Esophagus muscularis mucosa (tissue), 4 donors: ENCODE data around the gene RAB20. TPM values are rescaled to one million over a fixed set of nuclear protein-coding genes. Genes with fewer than 3 reads are reported as not detected.

Experiments used
- DNase-seq: peaks from one replicate; pipeline ENCODE4 v3.0.0-alpha.2; 2017; ENCODE audit errors: extremely low spot score
- H3K27ac ChIP-seq, 4 donors: fragments of 200-600 bp; sonication (generic); replicated peaks in 1 of 4; 1 replicate in 3 of 4; 2 replicates in 1 of 4; pipeline ENCODE4 v1.5.1; 2016 to 2019; ENCODE audit warnings: mild to moderate bottlenecking in 1 of 4
- H3K27me3 ChIP-seq, 4 donors: fragments of 200-600 bp; sonication (generic); one replicate each; pipeline versions ENCODE4 v1.5.1 to v1.6.0; 2016 to 2019
- H3K36me3 ChIP-seq, 4 donors: fragments of 200-600 bp; sonication (generic); one replicate each; pipeline ENCODE4 v1.5.1; 2016 to 2019
- H3K4me1 ChIP-seq, 4 donors: fragments of 200-600 bp; sonication (generic); one replicate each; pipeline ENCODE4 v1.5.1; 2016 to 2019
- H3K4me3 ChIP-seq, 4 donors: fragments of 200-600 bp; sonication (generic); 1 replicate in 2 of 4; 2 replicates in 2 of 4; pipeline ENCODE4 v1.5.1; 2016 to 2019; ENCODE audit warnings: mild to moderate bottlenecking in 4 of 4, moderate library complexity in 1 of 4
- H3K9me3 ChIP-seq, 4 donors: fragments of 200-600 bp; sonication (generic); 1 replicate in 3 of 4; 2 replicates in 1 of 4; pipeline ENCODE4 v1.5.1; 2016 to 2019
- CTCF ChIP-seq, 3 experiments: fragments of 200-600 bp in 2 of 3; fragments of 450-650 bp in 1 of 3; sonication (generic) in 2 of 3; IDR thresholded peaks; one replicate each; pipeline ENCODE4 v1.5.1; 2017 to 2019; ENCODE audit warnings: antibody characterized with exemption in 3 of 3, mild to moderate bottlenecking in 2 of 3, moderate library complexity in 1 of 3
- EP300 ChIP-seq: sonication (generic); formaldehyde crosslinking; IDR thresholded peaks from one replicate; pipeline ENCODE4 v1.6.1; 2017; ENCODE audit warnings: antibody characterized with exemption
- POLR2A ChIP-seq: fragments of 450-650 bp; IDR thresholded peaks from one replicate; pipeline ENCODE4 v1.6.1; 2017; ENCODE audit warnings: antibody characterized with exemption, moderate library complexity, mild to moderate bottlenecking, low read depth
- POLR2AphosphoS5 ChIP-seq, 2 donors: sonication (generic); formaldehyde crosslinking; IDR thresholded peaks; one replicate each; pipeline ENCODE4 v1.6.1; 2017; ENCODE audit warnings: antibody characterized with exemption in 2 of 2
- WGBS: methylation state at CpG from one replicate; pipeline ENCODE4 v1.1.5; 2018; 5-methylcytosine and 5-hydroxymethylcytosine counted together
- intact Hi-C: fragments of 100-400 bp; cut with DNase I; formaldehyde crosslinking; loops from one replicate; pipeline ENCODE4 v1.15.1; 2023
- total RNA-seq, 4 donors: library from RNA; depleted of rRNA; stranded (reverse); fragments of >200 nt; gene quantifications; one replicate each; pipeline versions ENCODE4 v1.1.0 to v1.2.1, GENCODE V29; 2016

RAB20 gene
- total RNA-seq, 4 donors from 2014 or later, result 10.9 to 40.6 (median 15.4) TPM

- Histone ChIP-seq H3K27ac (peak overlapping the region; percentile 47 to 68 (median 59)), H3K4me1 (peaks cover 61 to 79% (median 71%) of the 10 kb centered on the region in 4 donors)
- intact Hi-C loops, result no loop called here
These were observed 37.5 kb downstream of the RAB20 start for GRCh38 chr13:110523838-110524540.

GRCh38 chr13:110523180-110523579, 38.3 kb downstream of the RAB20 start:
- intact Hi-C loops, result no loop called here

More at GRCh38 chr13:110523838-110524540, 37.5 kb downstream of the RAB20 start:
- Histone ChIP-seq H3K9me3 (no peaks in the 10 kb centered on the region), H3K27me3 (no peaks in the 10 kb centered on the region), H3K36me3 (peaks cover 0 to 20% (median 7%) of the 10 kb centered on the region in 4 donors), H3K4me3 (no peak overlapping the region)
- TF ChIP-seq POLR2A (no peak), CTCF (IDR thresholded peaks at IDR 0.05) (no peak), POLR2AphosphoS5 (IDR thresholded peaks at IDR 0.05) (no peak), EP300 (no peak)
- 87% methylated on average over 17 of the region's 17 CpGs for WGBS
- no peak for DNase-seq

GRCh38 chr13:110522721-110523120, 38.8 kb downstream of the RAB20 start:
- intact Hi-C loops, result no loop called here
- no peak for DNase-seq
- H3K4me3 ChIP-seq, result no peak overlapping the region
- no peaks in the 10 kb centered on the region for H3K9me3 ChIP-seq
- H3K27me3 ChIP-seq, result no peaks in the 10 kb centered on the region
- peaks cover 0 to 25% (median 7%) of the 10 kb centered on the region in 4 donors for H3K36me3 ChIP-seq
- H3K4me1 ChIP-seq, result peaks cover 57 to 81% (median 65%) of the 10 kb centered on the region in 4 donors
- 93% methylated on average over 5 of the region's 5 CpGs for whole genome bisulfite sequencing
- TF ChIP-seq POLR2AphosphoS5 (IDR thresholded peaks at IDR 0.05) (no peak), CTCF (IDR thresholded peaks at IDR 0.05) (no peak), EP300 (no peak), POLR2A (no peak)
- H3K27ac ChIP-seq, result peak overlapping the region in 1 of 4 donors; percentile 73

More at GRCh38 chr13:110523180-110523579, 38.3 kb downstream of the RAB20 start:
- 81% methylated on average over 9 of the region's 9 CpGs for WGBS
- peaks cover 0 to 25% (median 7%) of the 10 kb centered on the region in 4 donors for H3K36me3 ChIP-seq
- DNase-seq, result no peak
- H3K27me3 ChIP-seq, result no peaks in the 10 kb centered on the region
- no peak overlapping the region for H3K4me3 ChIP-seq
- H3K4me1 ChIP-seq, result peaks cover 61 to 84% (median 68%) of the 10 kb centered on the region in 4 donors
- H3K27ac ChIP-seq, result no peak overlapping the region
- H3K9me3 ChIP-seq, result no peaks in the 10 kb centered on the region
- TF ChIP-seq POLR2AphosphoS5 (IDR thresholded peaks at IDR 0.05) (no peak), POLR2A (no peak), CTCF (IDR thresholded peaks at IDR 0.05) (no peak), EP300 (no peak)

GRCh38 chr13:110521946-110522345, 39.6 kb downstream of the RAB20 start:
- H3K27me3 ChIP-seq, result no peaks in the 10 kb centered on the region
- no peak overlapping the region for H3K4me3 ChIP-seq
- intact Hi-C loops, result no loop called here
- no peaks in the 10 kb centered on the region for H3K9me3 ChIP-seq
- peaks cover 0 to 25% (median 7%) of the 10 kb centered on the region in 4 donors for H3K36me3 ChIP-seq
- peaks cover 49 to 73% (median 59%) of the 10 kb centered on the region in 4 donors for H3K4me1 ChIP-seq
- TF ChIP-seq CTCF (IDR thresholded peaks at IDR 0.05), result no peak
- no peak for TF ChIP-seq POLR2AphosphoS5 (IDR thresholded peaks at IDR 0.05)
- TF ChIP-seq POLR2A, result no peak
- no peak for TF ChIP-seq EP300
- WGBS, result 89% methylated on average over 7 of the region's 7 CpGs
- no peak for DNase-seq
- H3K27ac ChIP-seq, result peak overlapping the region in 3 of 4 donors; percentile 69 to 73 (median 72)
